ENCODE results near the gene TDRD7.
"Not testable (repeated sequence)": the region's sequence is repeated elsewhere in the genome, so short reads cannot be mapped to it uniquely, and the experiment has no call there.

The TDRD7 gene

DNA sequence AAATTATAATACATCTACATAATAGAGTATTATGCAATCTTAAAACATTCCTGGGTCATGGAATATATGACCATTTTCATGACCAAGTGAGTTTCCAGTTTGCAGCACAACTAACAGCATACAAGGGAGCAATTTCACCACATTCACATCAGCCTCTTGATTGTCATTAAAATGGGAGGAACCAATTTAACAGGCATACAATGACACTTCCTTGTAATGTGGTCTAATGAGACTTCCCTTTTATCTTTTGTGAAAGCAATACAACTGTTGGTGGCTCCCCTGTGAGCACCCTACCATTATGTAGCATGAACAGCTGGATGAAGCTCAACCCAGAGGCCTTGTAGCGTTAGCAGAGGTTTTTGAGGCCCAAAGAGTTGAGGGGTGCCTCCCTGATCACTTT is 76.0 kb downstream of the TDRD7 start:
- no peak for DNase-seq (ENCODE audit: low read depth)
- TF ChIP-seq, protein P1, sequence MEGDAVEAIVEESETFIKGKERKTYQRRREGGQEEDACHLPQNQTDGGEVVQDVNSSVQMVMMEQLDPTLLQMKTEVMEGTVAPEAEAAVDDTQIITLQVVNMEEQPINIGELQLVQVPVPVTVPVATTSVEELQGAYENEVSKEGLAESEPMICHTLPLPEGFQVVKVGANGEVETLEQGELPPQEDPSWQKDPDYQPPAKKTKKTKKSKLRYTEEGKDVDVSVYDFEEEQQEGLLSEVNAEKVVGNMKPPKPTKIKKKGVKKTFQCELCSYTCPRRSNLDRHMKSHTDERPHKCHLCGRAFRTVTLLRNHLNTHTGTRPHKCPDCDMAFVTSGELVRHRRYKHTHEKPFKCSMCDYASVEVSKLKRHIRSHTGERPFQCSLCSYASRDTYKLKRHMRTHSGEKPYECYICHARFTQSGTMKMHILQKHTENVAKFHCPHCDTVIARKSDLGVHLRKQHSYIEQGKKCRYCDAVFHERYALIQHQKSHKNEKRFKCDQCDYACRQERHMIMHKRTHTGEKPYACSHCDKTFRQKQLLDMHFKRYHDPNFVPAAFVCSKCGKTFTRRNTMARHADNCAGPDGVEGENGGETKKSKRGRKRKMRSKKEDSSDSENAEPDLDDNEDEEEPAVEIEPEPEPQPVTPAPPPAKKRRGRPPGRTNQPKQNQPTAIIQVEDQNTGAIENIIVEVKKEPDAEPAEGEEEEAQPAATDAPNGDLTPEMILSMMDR (conservative IDR thresholded peaks at IDR 0.05; ENCODE audit: low read depth, low read length) = no peak
- H3K4me3 ChIP-seq (ENCODE audit: low read depth, low read length) = no peak overlapping the region

DNA sequence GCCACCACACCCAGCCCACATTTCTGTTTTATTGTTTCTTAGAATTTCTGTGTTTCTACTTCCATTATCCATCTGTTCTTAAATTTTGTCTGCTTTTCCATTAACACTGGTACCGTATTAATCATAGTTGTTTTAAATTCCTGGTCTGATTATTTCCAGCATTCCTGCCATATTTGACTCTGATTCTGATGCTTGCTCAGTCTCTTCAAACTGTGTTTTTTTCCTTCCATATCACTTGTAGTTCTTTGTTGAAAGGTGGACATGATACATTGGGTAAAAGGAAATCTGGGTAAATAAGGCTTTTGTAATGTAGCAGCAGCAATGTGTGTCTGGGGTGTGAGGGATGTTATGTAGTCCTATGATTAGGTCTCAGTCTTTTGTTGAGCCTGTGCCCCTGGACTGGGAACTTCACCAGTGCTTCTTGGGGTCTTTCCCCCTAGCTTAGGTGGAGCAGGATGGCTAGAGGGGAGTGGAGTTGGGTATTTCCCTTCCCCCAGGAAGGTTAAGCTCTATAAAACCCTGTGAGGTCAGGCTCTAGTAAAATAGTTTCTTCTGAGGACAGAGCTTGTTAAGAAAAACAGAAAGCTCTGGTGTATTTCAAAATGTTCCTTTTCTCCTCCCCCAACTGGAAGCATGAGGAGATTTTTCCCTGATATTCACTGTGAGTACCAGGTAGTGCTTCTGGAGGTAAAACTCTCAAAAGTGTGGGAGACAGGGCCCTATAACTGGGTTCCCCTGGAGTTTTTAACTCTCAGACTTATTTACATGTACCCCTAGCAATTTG is 79.5 kb downstream of the TDRD7 start:
- H3K4me3 ChIP-seq (ENCODE audit: low read depth, low read length) = no peak overlapping the region
- no peak for DNase-seq (ENCODE audit: low read depth)
- TF ChIP-seq, protein P1 (conservative IDR thresholded peaks at IDR 0.05; ENCODE audit: low read depth, low read length) = no peak

DNA sequence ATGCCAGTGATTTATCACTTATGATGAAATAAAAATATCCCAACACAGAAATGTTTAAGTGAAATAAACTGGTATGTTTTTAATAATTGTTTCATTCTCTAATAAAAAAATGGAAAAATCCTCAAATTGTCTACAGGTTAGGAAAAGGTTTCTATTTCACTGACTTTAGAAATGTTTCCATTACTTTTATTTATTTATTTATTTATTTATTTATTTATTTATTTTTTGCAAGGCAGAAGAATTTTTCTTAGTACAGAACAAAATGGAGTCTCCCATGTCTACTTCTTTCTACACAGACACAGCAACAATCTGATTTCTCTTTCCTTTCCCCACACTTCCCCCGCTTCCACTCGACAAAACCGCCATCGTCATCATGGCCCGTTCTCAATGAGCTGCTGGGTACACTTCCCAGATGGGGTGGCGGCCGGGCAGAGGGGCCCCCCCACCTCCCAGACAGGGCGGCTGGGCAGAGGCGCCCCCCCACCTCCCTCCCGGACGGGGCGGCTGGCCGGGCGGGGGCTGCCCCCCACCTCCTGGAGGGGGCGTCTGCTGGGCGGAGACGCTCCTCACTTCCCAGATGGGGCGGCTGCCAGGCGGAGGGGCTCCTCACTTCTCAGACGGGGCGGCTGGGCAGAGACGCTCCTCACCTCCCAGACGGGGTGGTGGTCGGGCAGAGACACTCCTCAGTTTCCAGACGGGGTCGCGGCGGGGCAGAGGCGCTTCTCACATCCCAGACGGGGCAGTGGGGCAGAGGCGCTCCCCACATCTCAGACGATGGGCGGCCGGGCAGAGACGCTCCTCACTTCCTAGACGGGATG is 85.9 kb downstream of the TDRD7 start:
- not testable (repeated sequence) for DNase-seq (ENCODE audit: low read depth); H3K4me3 ChIP-seq (ENCODE audit: low read depth, low read length)

- not testable (repeated sequence) for DNase-seq (ENCODE audit: low read depth)
These were observed 87.0 kb downstream of the TDRD7 start for GRCh38 chr9:97498846-97499245.

DNA sequence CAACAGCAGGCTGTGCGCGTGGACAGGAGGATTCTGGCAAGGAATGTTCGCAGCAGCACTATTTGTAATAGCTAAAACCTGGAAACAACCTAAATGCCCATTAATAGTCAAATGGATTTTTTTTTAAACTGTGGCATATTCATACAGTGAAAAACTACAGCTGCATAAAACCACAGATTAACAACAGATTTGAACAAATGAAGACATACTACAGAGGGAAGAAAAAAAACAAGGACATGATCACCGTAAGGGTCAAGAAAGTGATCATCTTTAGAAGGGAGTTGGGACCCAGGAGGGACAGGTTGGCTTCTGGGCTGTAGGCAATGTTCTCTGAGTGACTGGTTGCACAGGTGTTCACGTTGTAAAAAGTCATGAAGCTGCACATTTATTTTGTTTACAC is 88.4 kb downstream of the TDRD7 start:
- no peak for DNase-seq (ENCODE audit: low read depth)
- TF ChIP-seq, protein P1 (conservative IDR thresholded peaks at IDR 0.05; ENCODE audit: low read depth, low read length) = no peak

More at GRCh38 chr9:97498846-97499245, 87.0 kb downstream of the TDRD7 start:
- not testable (repeated sequence) for H3K4me3 ChIP-seq (ENCODE audit: low read depth, low read length)

GRCh38 chr9:97500765-97501176 is 88.9 kb downstream of the TDRD7 start:
- no peak for DNase-seq (ENCODE audit: low read depth)
- H3K4me3 ChIP-seq (ENCODE audit: low read depth, low read length) = peak overlapping the region; percentile 37
- TF ChIP-seq, protein P1 (conservative IDR thresholded peaks at IDR 0.05; ENCODE audit: low read depth, low read length) = no peak

More for the DNA sequence above, 88.4 kb downstream of the TDRD7 start:
- no peak overlapping the region for H3K4me3 ChIP-seq (ENCODE audit: low read depth, low read length)

GRCh38 chr9:97501177-97501971 is 89.5 kb downstream of the TDRD7 start, which contains the start of gene TMOD1:
TMOD1 (plus strand) TSS chr9:97501666; CDS start chr9:97524189, 22,523 bp downstream.
- no peak for DNase-seq (ENCODE audit: low read depth)
- peak within 1 kb of the TSS; percentile 44 for H3K4me3 ChIP-seq (ENCODE audit: low read depth, low read length)
- TF ChIP-seq, protein P1 (conservative IDR thresholded peaks at IDR 0.05; ENCODE audit: low read depth, low read length) = no peak

Measured in choroid plexus epithelial cell (primary cell).